ENCODE measurements around the gene TRPC4AP. TPM values are rescaled to one million over a fixed set of nuclear protein-coding genes. Genes with fewer than 3 reads are reported as not detected.

TRPC4AP gene
- total and polyA plus RNA-seq, 2 of the 8 experiments (the other 6 are each of a cell fraction or from before 2014, with no cell fraction given) = 73.1 to 74.8 TPM

DNA sequence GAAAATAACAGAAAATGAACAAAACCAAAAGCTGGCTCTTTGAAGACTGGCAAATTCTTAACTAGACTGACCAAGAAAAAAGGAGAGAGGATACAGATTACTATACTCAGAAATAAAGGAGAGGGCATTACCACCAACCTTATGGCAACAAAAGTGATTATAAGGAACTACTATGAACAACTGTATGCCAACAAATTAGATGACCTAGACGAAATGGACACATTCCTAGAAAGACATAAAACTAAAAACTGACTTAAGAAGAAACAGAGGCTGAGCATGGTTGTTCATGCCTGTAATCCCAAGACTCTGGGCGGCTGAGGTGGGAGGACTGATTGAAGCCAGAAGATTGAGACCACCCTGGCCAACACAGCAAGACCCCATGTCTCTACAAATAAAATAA lies 33.5 kb downstream of the TRPC4AP start (continued):
- TF ChIP-seq, protein P1, sequence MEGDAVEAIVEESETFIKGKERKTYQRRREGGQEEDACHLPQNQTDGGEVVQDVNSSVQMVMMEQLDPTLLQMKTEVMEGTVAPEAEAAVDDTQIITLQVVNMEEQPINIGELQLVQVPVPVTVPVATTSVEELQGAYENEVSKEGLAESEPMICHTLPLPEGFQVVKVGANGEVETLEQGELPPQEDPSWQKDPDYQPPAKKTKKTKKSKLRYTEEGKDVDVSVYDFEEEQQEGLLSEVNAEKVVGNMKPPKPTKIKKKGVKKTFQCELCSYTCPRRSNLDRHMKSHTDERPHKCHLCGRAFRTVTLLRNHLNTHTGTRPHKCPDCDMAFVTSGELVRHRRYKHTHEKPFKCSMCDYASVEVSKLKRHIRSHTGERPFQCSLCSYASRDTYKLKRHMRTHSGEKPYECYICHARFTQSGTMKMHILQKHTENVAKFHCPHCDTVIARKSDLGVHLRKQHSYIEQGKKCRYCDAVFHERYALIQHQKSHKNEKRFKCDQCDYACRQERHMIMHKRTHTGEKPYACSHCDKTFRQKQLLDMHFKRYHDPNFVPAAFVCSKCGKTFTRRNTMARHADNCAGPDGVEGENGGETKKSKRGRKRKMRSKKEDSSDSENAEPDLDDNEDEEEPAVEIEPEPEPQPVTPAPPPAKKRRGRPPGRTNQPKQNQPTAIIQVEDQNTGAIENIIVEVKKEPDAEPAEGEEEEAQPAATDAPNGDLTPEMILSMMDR (IDR thresholded peaks at IDR 0.05; ENCODE audit: control extremely low read depth in 1 of 3, insufficient read depth in 1 of 3, low read depth in 1 of 3, low read length in 3 of 3) = no peak
- TF ChIP-seq SAP30 (IDR thresholded peaks at IDR 0.05; ENCODE audit: insufficient read depth, insufficient replicate concordance, low read length) (no peak), HDAC2 (IDR thresholded peaks at IDR 0.05; ENCODE audit: borderline replicate concordance in 1 of 2, low read depth in 2 of 2, low read length in 2 of 2) (no peak), CHD1 (IDR thresholded peaks at IDR 0.05; ENCODE audit: low read depth, low read length) (no peak), KDM1A (IDR thresholded peaks at IDR 0.05; ENCODE audit: borderline replicate concordance, low read length) (no peak), CHD2 (IDR thresholded peaks at IDR 0.05; ENCODE audit: low read length) (no peak)
- TF ChIP-seq, protein P2, sequence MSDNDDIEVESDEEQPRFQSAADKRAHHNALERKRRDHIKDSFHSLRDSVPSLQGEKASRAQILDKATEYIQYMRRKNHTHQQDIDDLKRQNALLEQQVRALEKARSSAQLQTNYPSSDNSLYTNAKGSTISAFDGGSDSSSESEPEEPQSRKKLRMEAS (IDR thresholded peaks at IDR 0.05) = no peak

Data from H1 (cell line).